GM12892 (cell line): Measurements from ENCODE around the gene AFG3L2.

Source experiments
- DNase-seq: peaks from one replicate; pipeline ENCODE4 v3.0.0; 2011; ENCODE audit not compliant: insufficient read length
- FAIRE-seq: peaks from 2 replicates; lab custom pipeline; 2011; peaks lifted over from hg19 to GRCh38; lab: Jason Lieb, UNC
- POLR2A ChIP-seq: IDR thresholded peaks from 2 replicates; pipeline ENCODE4 v1.6.1; 2011; ENCODE audit warnings: low read depth, low read length, control low read depth
- POLR2AphosphoS5 ChIP-seq: IDR thresholded peaks from 2 replicates; pipeline ENCODE4 v1.6.1; 2011; ENCODE audit warnings: low read depth, low read length, control low read depth
- TAF1 ChIP-seq: IDR thresholded peaks from 2 replicates; pipeline ENCODE4 v1.6.1; 2011; ENCODE audit warnings: low read depth, mild to moderate bottlenecking, control low read depth, low read length, borderline replicate concordance

Gene AFG3L2

GRCh38 chr18:12290086-12290485 lies 86.9 kb downstream of the AFG3L2 start:
- DNase-seq (no peak), FAIRE-seq (no peak)
- no peak for TF ChIP-seq POLR2A
- no peak for TF ChIP-seq POLR2AphosphoS5
- TF ChIP-seq TAF1: no peak

- FAIRE-seq (no peak), DNase-seq (no peak)
- no peak for TF ChIP-seq POLR2A
- TF ChIP-seq POLR2AphosphoS5: no peak
- TF ChIP-seq TAF1: no peak
Measured at GRCh38 chr18:12288403-12288755, 88.6 kb downstream of the AFG3L2 start.

GRCh38 chr18:12287684-12288402 lies 89.2 kb downstream of the AFG3L2 start:
- no peak for TF ChIP-seq TAF1
- no peak for TF ChIP-seq POLR2A
- TF ChIP-seq POLR2AphosphoS5: no peak
- FAIRE-seq: no peak
- no peak for DNase-seq

DNA sequence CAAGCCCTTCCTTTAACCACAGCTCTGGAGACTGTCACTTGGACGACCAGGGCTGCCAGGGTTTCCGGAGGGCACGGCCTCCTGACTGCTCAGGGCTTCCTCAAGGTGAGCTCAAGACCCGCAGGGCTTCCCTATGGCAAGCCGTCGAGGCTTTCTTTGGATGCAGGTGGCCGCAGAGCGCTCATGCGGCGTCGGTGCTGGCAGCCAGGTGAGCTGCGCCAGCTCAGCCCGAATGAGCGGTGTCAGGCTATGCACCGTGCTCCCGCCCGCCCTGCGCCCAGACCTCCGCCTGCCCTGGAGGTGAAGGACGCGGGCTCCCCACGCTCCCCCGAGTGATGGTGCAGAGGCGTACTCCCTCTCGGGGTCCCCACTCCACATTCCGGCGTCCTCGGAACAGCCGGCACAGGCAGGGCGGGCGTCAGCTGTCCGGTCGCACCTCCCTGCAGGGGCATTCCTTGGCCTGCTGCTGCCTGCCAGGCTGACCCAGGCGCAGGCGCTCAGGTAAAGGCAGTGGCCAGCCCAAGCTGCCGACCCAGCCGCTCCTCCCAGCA lies 89.8 kb downstream of the AFG3L2 start:
- DNase-seq (no peak), FAIRE-seq (no peak)
- TF ChIP-seq TAF1: no peak
- TF ChIP-seq POLR2A: no peak
- no peak for TF ChIP-seq POLR2AphosphoS5

DNA sequence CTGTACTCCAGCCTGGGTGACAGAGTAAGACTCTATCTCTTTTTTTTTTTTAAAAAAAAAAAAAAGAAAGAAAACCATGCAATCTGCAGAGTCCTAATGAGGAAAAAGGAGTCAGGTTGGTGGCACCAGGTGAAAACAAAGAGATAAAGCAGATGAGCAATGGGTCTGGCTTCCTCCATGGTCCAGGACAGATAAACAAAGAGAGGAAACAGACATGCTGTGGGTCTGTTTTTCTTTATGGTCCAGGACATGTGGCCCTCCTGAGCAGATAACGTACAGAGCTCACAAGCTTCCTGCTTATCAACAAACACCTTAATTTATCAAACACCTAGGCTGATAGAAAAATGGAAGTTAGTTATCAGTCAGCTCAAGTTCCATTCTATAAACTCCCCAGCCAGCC lies 93.4 kb downstream of the AFG3L2 start:
- no peak for TF ChIP-seq POLR2AphosphoS5
- TF ChIP-seq TAF1: no peak
- no peak for TF ChIP-seq POLR2A
- no peak for FAIRE-seq

DNA sequence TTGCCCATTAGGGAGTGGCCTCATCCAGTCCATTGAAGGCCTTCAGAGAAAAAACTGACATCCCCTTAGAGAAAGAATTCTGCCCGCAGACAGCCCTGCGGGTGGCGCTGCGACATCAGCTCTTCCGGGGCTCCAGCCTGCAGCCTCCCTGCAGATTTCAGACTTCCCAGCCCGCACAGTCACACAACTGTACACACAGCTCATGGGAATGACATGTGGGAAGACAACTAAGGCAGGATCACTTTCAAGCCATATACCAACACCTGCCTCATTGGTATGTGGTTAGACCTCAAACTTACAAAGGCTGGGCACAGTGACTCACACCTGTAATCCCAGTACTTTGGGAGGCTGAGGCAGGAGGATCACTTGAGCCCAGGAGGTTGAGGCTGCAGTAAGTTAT lies 93.8 kb downstream of the AFG3L2 start:
- TF ChIP-seq POLR2A (no peak), POLR2AphosphoS5 (no peak), TAF1 (no peak)
- FAIRE-seq: no peak
- no peak for DNase-seq

More for the DNA sequence above, 93.4 kb downstream of the AFG3L2 start:
- no peak for DNase-seq

DNA sequence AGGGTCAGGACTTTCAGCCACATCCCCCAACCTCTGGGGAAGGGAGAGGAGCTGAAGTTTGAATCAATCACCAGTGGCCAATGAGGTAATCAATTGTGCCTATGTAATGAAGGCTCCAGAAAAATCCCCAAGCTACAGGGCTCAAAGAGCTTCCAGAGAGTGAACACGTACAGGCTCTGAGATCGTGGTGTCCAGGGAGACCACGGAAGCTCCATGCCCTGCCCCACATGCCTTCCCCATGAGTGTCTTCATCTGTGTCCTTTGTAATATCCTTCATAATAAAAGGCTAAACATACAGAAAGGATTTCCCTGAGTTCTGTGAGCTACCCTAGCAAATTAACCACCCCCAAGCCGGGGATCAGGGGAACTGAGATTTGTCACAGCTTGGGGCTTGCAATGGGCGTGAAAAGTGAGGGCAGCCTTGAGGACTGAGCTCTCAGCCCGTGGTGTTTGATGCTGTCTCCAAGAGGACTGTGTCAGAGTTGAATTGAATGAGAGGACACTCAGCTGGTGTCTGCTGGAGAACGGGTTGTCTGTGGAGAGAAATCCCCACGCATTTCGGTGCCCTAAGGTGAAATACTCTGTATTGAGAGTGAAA lies 94.5 kb downstream of the AFG3L2 start:
- TF ChIP-seq POLR2AphosphoS5 (no peak), POLR2A (no peak), TAF1 (no peak)
- no peak for DNase-seq
- no peak for FAIRE-seq

GRCh38 chr18:12281861-12282260 lies 95.2 kb downstream of the AFG3L2 start:
- TF ChIP-seq POLR2A: no peak
- no peak for TF ChIP-seq TAF1
- no peak for TF ChIP-seq POLR2AphosphoS5
- DNase-seq (no peak), FAIRE-seq (no peak)

DNA sequence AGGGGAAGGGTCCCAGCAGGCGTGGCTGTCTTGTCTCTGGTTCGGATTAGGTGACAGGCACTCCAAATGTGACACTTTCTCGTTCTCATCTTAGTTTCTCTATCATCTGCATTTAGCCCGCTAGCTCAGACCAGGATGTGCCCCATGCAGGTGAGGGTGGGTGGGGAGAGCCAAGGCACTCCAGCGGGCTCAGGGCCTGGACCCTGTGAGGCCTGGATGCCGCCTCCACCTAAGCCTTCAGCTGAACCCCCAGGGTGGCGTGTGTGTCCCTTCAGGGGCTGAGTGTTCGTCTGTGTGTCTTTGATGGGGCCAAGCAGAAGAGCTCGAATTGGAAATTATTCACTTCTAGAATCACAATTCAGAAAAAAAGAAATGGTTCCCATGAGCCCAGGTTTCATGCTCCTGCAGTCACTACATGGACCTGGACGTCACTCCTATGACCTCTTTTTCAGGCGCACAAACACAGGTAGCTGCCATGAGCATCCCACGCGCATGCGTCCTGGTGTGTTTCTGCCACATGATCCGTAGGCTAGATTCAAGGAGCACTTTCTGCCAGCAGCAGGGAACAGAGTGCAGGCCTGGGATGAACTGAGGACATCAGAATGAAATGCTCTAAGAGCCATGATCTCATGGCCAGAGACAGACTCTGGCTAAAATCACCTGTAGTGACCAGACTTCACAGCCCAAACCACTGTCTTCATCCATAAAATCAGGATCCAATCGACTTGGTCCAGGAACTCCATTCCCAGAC lies 97.1 kb downstream of the AFG3L2 start:
- no peak for TF ChIP-seq POLR2AphosphoS5
- no peak for TF ChIP-seq TAF1
- no peak for TF ChIP-seq POLR2A
- no peak for FAIRE-seq
- no peak for DNase-seq
